Middle frontal gyrus (tissue), 1 donor: ENCODE measurements around the gene ALG5.

Experiments
- DNase-seq: peaks from one replicate; pipeline ENCODE4 v3.0.0-alpha.2; 2015; ENCODE audit warnings: low spot score; ENCODE audit errors: extremely low spot score

Gene ALG5

DNA sequence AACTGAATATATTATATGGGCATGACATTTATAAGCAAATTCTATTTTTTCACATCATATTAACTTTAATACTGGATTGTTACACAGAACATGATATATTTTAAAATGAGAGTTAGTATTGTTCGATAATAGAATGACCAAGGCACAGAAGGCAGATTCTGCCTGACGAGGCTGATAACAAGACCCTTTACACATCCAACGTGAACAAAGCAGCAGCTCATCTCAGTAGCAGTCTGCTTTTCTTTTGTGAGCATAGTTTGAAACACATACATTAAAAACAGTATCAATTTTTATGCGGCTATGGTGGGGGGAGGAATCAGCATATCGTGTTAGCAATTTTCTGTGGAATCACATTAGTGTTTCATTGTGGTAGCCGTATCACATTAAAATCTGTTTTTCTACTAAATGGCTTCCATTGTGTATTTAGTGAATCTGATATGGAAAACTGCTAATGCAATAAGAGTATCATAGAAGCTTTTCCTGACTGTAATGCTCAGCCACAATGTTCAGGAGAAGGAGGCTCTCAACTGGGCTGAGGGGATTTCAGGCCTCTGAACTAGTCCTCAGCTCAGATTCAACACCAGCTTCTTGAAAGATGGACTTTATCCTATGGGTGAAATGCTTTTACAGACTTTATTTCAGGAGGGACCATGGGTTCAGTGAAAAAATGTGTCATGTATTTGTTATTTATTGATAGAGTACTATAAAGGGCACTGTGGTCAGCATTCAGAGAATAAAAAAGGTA lies 83.1 kb downstream of the ALG5 start:
- DNase-seq, result no peak

DNA sequence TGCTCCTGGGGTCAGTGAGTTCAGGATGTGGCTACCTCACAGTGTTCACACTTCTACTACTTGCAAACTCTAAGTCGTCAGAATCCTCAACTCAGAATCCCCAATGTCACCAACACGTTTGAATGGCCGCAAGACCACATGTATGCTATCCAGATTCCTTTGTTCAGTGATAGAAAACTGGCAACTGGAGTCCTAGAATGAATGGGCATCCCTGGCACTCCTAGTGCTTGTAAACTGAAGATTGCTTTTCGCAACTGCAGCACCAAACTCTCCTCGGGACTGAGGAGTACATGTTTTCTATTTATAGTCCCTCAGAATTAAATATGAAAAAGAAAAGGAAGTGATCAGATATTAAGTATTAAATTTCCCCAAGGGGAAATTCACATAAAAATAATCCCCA lies 84.0 kb downstream of the ALG5 start:
- no peak for DNase-seq

DNA sequence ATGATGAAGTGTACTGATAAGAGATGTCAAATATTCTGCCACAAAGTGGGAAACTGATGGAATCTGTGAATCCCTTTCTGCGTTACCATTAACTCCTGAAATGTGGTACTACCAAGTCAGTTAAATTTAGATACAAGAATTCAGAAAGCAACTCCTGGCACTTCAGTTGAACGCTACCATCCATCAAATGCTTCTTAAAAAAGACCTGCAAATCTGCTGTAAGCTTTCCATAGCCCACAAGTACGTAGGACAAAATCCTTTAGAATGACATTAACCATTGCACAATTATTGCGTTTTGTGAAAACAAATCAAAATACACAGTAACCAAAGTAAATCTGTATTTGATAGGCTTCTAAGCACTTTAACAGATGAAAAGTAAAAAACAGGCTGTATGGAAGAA lies 84.5 kb downstream of the ALG5 start:
- no peak for DNase-seq

DNA sequence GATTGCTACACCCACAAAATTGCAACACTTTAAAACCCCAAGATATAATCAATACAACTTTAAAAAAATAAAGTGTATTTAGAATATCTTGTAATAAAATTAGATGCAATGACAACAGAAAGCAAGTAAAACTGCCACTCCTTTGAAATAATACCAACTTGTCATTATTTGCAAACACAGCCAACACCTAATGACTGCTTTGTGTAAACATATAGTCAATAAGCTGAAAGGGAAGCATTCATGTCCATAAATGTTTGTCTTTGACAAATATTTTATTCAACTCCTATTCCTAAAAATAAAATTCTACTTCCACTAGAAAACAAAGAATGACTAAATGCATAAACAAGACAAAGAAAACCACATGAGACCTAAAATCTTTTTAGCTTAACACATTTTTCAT lies 85.7 kb downstream of the ALG5 start:
- DNase-seq, result no peak

DNA sequence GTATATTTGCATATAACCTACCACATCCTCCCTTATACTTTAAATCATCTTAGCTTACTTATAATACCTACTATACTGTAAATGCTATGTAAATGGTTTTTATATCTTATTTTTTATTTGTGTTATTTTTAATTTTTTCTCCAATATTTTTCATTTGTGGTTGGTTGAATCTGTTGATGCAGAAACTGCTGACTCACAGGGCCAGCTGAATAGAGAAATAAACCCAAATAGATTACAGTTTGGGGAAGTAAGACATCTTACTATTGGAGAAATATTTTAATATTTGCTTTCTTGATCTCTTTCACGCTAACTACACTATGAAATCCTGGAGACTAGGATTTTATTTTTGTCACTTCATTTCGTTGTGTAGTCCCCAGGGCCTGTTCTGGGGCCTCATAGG lies 86.2 kb downstream of the ALG5 start:
- no peak for DNase-seq

DNA sequence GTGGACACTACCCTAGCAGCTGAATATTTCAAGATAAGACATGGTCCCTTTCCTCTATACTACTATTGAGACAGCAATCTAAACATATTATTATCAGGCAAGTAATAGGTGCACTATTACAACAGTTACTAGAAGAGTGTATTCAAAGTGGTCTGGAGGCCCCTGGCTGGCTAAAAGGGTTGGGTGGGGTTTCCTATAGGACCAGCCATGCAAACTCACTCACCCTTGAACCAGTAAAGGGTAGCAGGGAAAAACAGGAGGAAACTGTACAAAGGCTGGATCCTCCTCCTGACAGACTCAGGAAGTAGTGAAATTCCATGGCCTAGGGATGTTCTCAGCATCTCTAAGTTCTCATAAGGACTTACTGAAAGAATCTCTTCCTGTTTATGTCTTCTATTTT lies 86.8 kb downstream of the ALG5 start:
- no peak for DNase-seq

DNA sequence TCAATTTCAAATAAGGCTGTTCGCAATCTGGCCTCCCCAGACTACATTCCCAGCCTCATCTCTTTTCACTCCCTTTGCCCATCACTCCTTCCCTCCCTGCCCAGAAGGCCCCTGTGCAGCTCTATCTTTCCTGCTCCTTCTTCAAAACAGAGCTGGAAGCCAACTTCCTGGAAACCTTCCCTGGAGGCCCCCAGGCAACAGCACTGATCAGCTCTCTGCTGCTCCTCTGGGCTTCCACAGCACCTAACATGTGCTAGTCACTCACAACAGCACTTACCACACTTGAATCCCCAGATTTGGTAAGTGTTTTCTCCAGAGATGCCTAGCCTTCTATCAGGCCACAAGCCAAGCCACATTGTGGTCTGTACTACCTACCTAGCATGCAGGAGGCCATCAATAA lies 88.6 kb downstream of the ALG5 start:
- DNase-seq, result no peak

DNA sequence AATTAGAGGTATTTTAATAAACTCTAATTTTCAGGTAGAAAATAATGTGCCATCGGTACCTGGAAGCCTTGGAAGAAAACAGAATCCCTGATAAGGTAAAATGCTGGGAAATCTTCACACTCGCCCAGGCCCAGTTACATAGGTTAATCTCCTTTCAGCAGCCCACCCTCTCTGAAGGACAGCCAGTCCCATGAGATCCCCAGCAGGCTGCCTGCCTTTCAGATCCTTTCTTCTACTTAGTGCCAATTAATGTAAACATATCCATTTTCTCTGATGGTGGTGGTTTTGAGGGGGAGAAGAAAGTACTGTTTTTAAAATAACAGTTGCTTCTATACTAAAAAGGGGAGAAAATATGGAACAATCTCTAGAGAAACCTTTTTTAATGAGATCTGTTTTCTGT lies 91.3 kb downstream of the ALG5 start:
- DNase-seq, result no peak

DNA sequence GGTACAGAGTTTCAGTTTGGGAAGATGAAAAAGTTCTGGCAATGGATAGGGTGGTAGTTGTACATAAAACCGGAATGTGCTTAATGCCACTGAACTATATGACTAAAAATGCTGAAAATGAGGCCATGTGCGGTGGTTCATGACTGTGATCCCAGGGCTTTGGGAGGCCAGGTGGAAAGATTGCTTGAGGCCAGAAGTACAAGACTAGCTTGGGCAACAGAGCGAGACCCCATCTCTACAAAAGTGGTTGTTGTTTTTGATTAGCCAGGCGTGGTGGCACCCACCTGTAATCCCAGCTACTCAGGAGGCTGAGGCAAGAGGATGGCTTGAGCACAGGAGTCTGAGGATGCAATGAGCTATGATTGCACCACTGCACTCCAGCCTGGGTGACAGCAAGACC lies 91.9 kb downstream of the ALG5 start:
- no peak for DNase-seq

DNA sequence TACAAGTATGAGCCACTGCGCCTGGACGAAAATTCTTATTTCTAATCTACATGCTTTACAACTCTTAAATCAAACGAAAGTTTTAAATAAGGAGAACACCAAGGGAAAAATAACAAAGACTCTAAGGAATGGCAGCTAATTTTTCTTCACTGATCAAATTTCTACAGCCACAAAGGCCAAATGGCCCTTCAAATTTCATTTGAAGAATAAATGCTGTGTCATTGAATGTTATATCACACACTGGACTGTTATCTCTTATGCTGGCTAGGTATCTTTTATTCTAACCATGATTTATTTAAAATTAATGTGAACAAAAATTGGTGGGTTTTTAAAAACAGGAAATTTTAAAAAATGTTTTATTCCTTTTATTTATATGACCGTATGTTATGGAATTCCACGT lies 93.2 kb downstream of the ALG5 start:
- DNase-seq, result no peak

DNA sequence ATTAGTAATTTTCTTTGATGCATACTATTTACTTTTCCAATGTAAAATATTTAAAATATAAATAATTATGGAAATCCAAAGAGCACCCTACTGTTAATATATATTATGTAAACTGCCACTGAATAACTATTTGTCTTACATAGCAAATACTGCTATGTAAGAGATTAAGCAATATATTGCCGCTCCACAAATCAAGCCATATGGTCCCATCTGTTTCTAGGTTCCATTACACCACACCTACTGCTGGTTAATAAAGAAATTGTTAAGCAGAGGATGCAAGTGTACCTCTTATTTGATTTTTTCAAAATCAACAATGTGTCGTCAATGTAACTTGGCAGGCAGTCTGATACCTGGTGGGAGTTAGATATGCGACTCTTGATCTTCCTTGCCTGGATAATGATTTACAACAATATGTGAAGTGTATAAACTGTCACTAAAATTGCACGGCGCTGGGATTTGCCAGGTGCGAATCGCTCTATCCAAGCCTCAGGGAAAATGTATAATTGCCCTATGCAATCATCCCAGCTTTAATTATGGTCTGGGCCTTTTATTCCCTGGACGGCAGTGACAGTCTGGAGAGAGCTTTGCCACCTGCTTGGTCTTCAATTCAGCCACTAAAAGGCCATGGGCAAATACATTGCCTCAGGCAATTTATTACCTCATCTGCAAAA lies 95.1 kb downstream of the ALG5 start:
- no peak for DNase-seq
